GM12878 (cell line): Measurements from ENCODE around the gene TNFRSF14. TPM values are rescaled to one million over a fixed set of nuclear protein-coding genes. Genes with fewer than 3 reads are reported as not detected.

Experiments
- ATAC-seq: fragments of 200-7000 bp; cut with Tn5 transposase; 3 replicates; pipeline ENCODE4 v1.9.1; 2020; ENCODE audit warnings: mild to moderate bottlenecking, moderate library complexity
- BruUV-seq: library from RNA; stranded (reverse); fragments of 400-500 nt; replicated peaks from 2 replicates; lab custom pipeline; 2021; lab: Mats Ljungman, UMichigan
- CTCF ChIA-PET: fragments of 300-600 bp; sonication (Branson Sonifier 250); formaldehyde crosslinking; extraction: SDS; loops from one replicate; lab custom pipeline; 2021; ENCODE audit warnings: inconsistent platforms; lab: Yijun Ruan, JAX
- POLR2A ChIA-PET: fragments of 350-600 bp; formaldehyde crosslinking; extraction: SDS; loops from one replicate; lab custom pipeline; 2021; ENCODE audit warnings: inconsistent platforms; lab: Charles Lee
- RAD21 ChIA-PET: fragments of 300-600 bp; sonication (Branson Sonifier 250); formaldehyde crosslinking; loops from one replicate; lab custom pipeline; 2023; ENCODE audit warnings: antibody characterized with exemption; ENCODE audit not compliant: unreplicated experiment; lab: Charles Lee
- SMC1A ChIA-PET: fragments of 300-600 bp; sonication (Branson Sonifier 250); formaldehyde crosslinking; loops from one replicate; lab custom pipeline; 2023; ENCODE audit not compliant: unreplicated experiment, uncharacterized antibody; lab: Charles Lee
- DNase-seq: peaks from one replicate; pipeline ENCODE4 v3.0.0-alpha.2; 2011; ENCODE audit warnings: low read depth, low spot score
- FAIRE-seq: peaks from 3 replicates; lab custom pipeline; 2011; peaks lifted over from hg19 to GRCh38; lab: Jason Lieb, UNC
- H2AFZ ChIP-seq: 2 replicates; pipeline ENCODE4 v1.6.0; 2011; ENCODE audit warnings: low read depth, low read length, control low read depth; ENCODE audit not compliant: control insufficient read depth
- H3K27ac ChIP-seq: 2 replicates; pipeline ENCODE4 v1.5.1; 2011; ENCODE audit warnings: control low read depth; ENCODE audit not compliant: control insufficient read depth, insufficient read depth
- H3K27me3 ChIP-seq, 2 experiments: replicated peaks in 1 of 2; 2 replicates each; pipeline versions ENCODE4 v1.6.0 to v1.6.1; 2011; ENCODE audit warnings: low read length in 1 of 2; ENCODE audit not compliant: control insufficient read depth in 2 of 2, insufficient read depth in 2 of 2
- H3K36me3 ChIP-seq, 2 experiments: 2 replicates each; pipeline ENCODE4 v1.5.1; 2011; ENCODE audit warnings: low read length in 1 of 2; ENCODE audit not compliant: control insufficient read depth in 2 of 2, insufficient read depth in 2 of 2
- H3K4me1 ChIP-seq: 2 replicates; pipeline ENCODE4 v1.6.1; 2011; ENCODE audit warnings: mild to moderate bottlenecking, low read length, moderate library complexity, mixed read lengths; ENCODE audit not compliant: control insufficient read depth, insufficient read depth
- H3K4me2 ChIP-seq: 2 replicates; pipeline ENCODE4 v1.6.0; 2011; ENCODE audit warnings: control low read depth; ENCODE audit not compliant: control insufficient read depth, insufficient read depth
- H3K4me3 ChIP-seq: fragments of 200-600 bp; sonication (generic); 2 replicates; pipeline ENCODE4 v1.5.1; 2016
- H3K79me2 ChIP-seq: 2 replicates; pipeline ENCODE4 v1.6.0; 2011; ENCODE audit warnings: low read length; ENCODE audit not compliant: control insufficient read depth, insufficient read depth
- H3K9ac ChIP-seq: 2 replicates; pipeline ENCODE4 v1.8.0; 2011; ENCODE audit warnings: low read length, control low read depth, mixed read lengths; ENCODE audit not compliant: control insufficient read depth, insufficient read depth
- H3K9me3 ChIP-seq: replicated peaks from 3 replicates; pipeline ENCODE4 v1.5.1; 2011; ENCODE audit warnings: mild to moderate bottlenecking, low read length; ENCODE audit not compliant: control insufficient read depth, insufficient read depth
- H4K20me1 ChIP-seq: 2 replicates; pipeline ENCODE4 v1.6.0; 2011; ENCODE audit not compliant: control insufficient read depth, insufficient read depth
- CHD2 ChIP-seq: IDR thresholded peaks from 2 replicates; pipeline ENCODE4 v1.6.1; 2011; ENCODE audit warnings: low read depth, low read length, improper control_type of control experiment, borderline replicate concordance
- CREM ChIP-seq: IDR thresholded peaks from 2 replicates; pipeline ENCODE4 v1.6.1; 2014; ENCODE audit warnings: antibody characterized with exemption, low read depth
- GABPA ChIP-seq: IDR thresholded peaks from 2 replicates; pipeline ENCODE4 v1.6.1; 2014; ENCODE audit warnings: antibody characterized with exemption, low read depth, mild to moderate bottlenecking, inconsistent platforms
- IKZF2 ChIP-seq, 2 experiments: fragments of 450-650 bp; IDR thresholded peaks; 2 replicates each; pipeline ENCODE4 v1.6.1; 2017; ENCODE audit warnings: mild to moderate bottlenecking in 2 of 2, moderate library complexity in 2 of 2
- MTA2 ChIP-seq: fragments of 450-650 bp; IDR thresholded peaks from 2 replicates; pipeline ENCODE4 v1.6.1; 2016; ENCODE audit warnings: low read depth, mild to moderate bottlenecking, moderate library complexity
- NFIC ChIP-seq: IDR thresholded peaks from 2 replicates; pipeline ENCODE4 v1.6.1; 2012; ENCODE audit warnings: low read depth, mild to moderate bottlenecking, inconsistent platforms, low read length, moderate library complexity
- NKRF ChIP-seq: fragments of 450-650 bp; conservative IDR thresholded peaks from 2 replicates; pipeline ENCODE4 v1.6.1; 2017; ENCODE audit warnings: mild to moderate bottlenecking, moderate library complexity
- PKNOX1 ChIP-seq: fragments of 450-650 bp; IDR thresholded peaks from 2 replicates; pipeline ENCODE4 v1.6.1; 2016; ENCODE audit warnings: mild to moderate bottlenecking
- PML ChIP-seq: IDR thresholded peaks from 2 replicates; pipeline ENCODE4 v1.6.1; 2012; ENCODE audit warnings: low read length, inconsistent platforms
- POLR2A ChIP-seq: IDR thresholded peaks from 2 replicates; pipeline ENCODE4 v1.6.1; 2011; ENCODE audit warnings: low read depth, mild to moderate bottlenecking, low read length
- POU2F2 ChIP-seq: IDR thresholded peaks from 3 replicates; pipeline ENCODE4 v1.6.1; 2011; ENCODE audit warnings: low read depth, mild to moderate bottlenecking, low read length, borderline replicate concordance
- RELA ChIP-seq: fragments of 450-650 bp; IDR thresholded peaks from 2 replicates; pipeline ENCODE4 v1.8.0; 2014; ENCODE audit warnings: borderline replicate concordance; ENCODE audit not compliant: partially characterized antibody
- SIX5 ChIP-seq: IDR thresholded peaks from 2 replicates; pipeline ENCODE4 v1.6.1; 2011; ENCODE audit warnings: mild to moderate bottlenecking, low read depth, low read length, moderate library complexity; ENCODE audit not compliant: severe bottlenecking
- SREBF1 ChIP-seq: IDR thresholded peaks from 2 replicates; pipeline ENCODE4 v1.6.1; 2012; ENCODE audit warnings: mild to moderate bottlenecking, low read length
- TAF1 ChIP-seq: IDR thresholded peaks from 2 replicates; pipeline ENCODE4 v1.6.1; 2011; ENCODE audit warnings: mild to moderate bottlenecking, low read depth, low read length, borderline replicate concordance
- TBL1XR1 ChIP-seq: IDR thresholded peaks from 2 replicates; pipeline ENCODE4 v1.6.1; 2012; ENCODE audit warnings: low read depth, low read length, improper control_type of control experiment
- YBX1 ChIP-seq: fragments of 450-650 bp; IDR thresholded peaks from 2 replicates; pipeline ENCODE4 v1.6.1; 2016; ENCODE audit warnings: antibody characterized with exemption
- ZNF217 ChIP-seq: fragments of 450-650 bp; IDR thresholded peaks from 2 replicates; pipeline ENCODE4 v1.6.1; 2017; ENCODE audit warnings: antibody characterized with exemption, mild to moderate bottlenecking
- ZNF24 ChIP-seq: fragments of 450-650 bp; IDR thresholded peaks from 2 replicates; pipeline ENCODE4 v1.6.1; 2017; ENCODE audit warnings: antibody characterized with exemption, mild to moderate bottlenecking
- ZSCAN29 ChIP-seq: fragments of 450-650 bp; IDR thresholded peaks from 2 replicates; pipeline ENCODE4 v1.6.1; 2017; ENCODE audit warnings: mild to moderate bottlenecking, moderate library complexity
- WGBS: methylation state at CpG from one replicate; pipeline ENCODE4 v1.1.6; 2016; ENCODE audit warnings: low lambda C conversion rate; ENCODE audit not compliant: insufficient replicate concordance, insufficient coverage; ENCODE audit errors: missing lambda C conversion rate; 5-methylcytosine and 5-hydroxymethylcytosine counted together
- in situ Hi-C: fragments of 300-500 bp; cut with MboI; formaldehyde crosslinking; loops from 9 replicates; pipeline ENCODE4 v1.14.3; 2018; ENCODE audit warnings: mixed read lengths
- intact Hi-C: fragments of 100-400 bp; cut with micrococcal nuclease; formaldehyde crosslinking; loops from one replicate; pipeline ENCODE4 v1.14.2; 2022; ENCODE audit not compliant: unreplicated experiment
- polyA plus RNA-seq, 11 experiments: library from polyadenylated mRNA; depleted of rRNA in 4 of 11; unstranded in 6 of 11; stranded (reverse) in 5 of 11; fragments of >200 nt; fragmentation: Nextera tagmentation in 4 of 11; fragmentation: Illumina TruSeq in 1 of 11; extraction: Ambion mirVana in 4 of 11; extraction: Trizol in 1 of 11; gene quantifications; 1 replicate in 1 of 11; 2 replicates in 10 of 11; pipeline versions ENCODE4 v1.2.1 to v1.2.3, GENCODE V29; 2011 to 2016; ENCODE audit warnings: inconsistent platforms in 2 of 11, missing spikeins in 2 of 11, low read depth in 1 of 11
- total RNA-seq, 4 experiments: library from RNA; depleted of rRNA in 3 of 4; stranded (reverse); fragments of >200 nt in 3 of 4; fragmentation: Illumina TruSeq in 1 of 4; extraction: Trizol in 1 of 4; gene quantifications; 2 replicates each; pipeline versions ENCODE4 v1.2.1 to v1.2.3, GENCODE V29; 2013 to 2021

TNFRSF14 gene
- total and polyA plus RNA-seq, 10 of the 15 experiments (the other 5 are each of a cell fraction or from before 2014, with no cell fraction given) = 0.43 to 114 (median 41.5) TPM

GRCh38 chr1:2517966-2518365 lies 38.2 kb upstream of the TNFRSF14 start:
- FAIRE-seq = no peak
- no peak overlapping the region for H3K9ac ChIP-seq
- RAD21 ChIA-PET = no interaction called here

More at GRCh38 chr1:2517966-2518365, 38.2 kb upstream of the TNFRSF14 start:
- Histone ChIP-seq H2AFZ (no peak overlapping the region), H3K27me3 (no peaks in the 10 kb centered on the region), H3K36me3 (peaks cover 8 to 57% of the 10 kb centered on the region in 2 experiments; a peak in 3 of 4 replicates), H3K4me3 (no peak overlapping the region), H3K4me2 (no peak overlapping the region), H3K79me2 (peaks cover 5% of the 10 kb centered on the region), H3K9me3 (no peaks in the 10 kb centered on the region), H4K20me1 (no peaks in the 10 kb centered on the region), H3K4me1 (no peaks in the 10 kb centered on the region), H3K27ac (no peak overlapping the region)
- WGBS = 94% methylated on average over 17 of the region's 17 CpGs
- no peak for TF ChIP-seq ZSCAN29
- no peak for TF ChIP-seq RELA
- TF ChIP-seq TAF1 = no peak
- TF ChIP-seq PML = no peak
- TF ChIP-seq POU2F2 = no peak
- TF ChIP-seq ZNF24 = no peak
- TF ChIP-seq POLR2A = no peak
- TF ChIP-seq IKZF2 (IDR thresholded peaks at IDR 0.05) = no peak
- no peak for TF ChIP-seq NFIC
- TF ChIP-seq GABPA = no peak
- no peak for TF ChIP-seq YBX1
- TF ChIP-seq CHD2 = no peak
- no peak for TF ChIP-seq SIX5
- TF ChIP-seq PKNOX1 = no peak
- TF ChIP-seq TBL1XR1 = no peak
- no peak for TF ChIP-seq MTA2
- TF ChIP-seq NKRF = no peak
- no peak for TF ChIP-seq CREM
- no peak for TF ChIP-seq SREBF1
- no peak for TF ChIP-seq ZNF217
- intact Hi-C loops (no loop called here), in situ Hi-C loops (no loop called here)
- BruUV-seq = no TSS peak
- POLR2A ChIA-PET = no interaction called here
- CTCF ChIA-PET = no interaction called here
- ATAC-seq (no peak), DNase-seq (no peak)
- SMC1A ChIA-PET = no interaction called here
